ENCODE measurements around the gene CD2.

CD2 gene

GRCh38 chr1:116805398-116805797 is 51.2 kb downstream of the CD2 start:
- TF ChIP-seq, protein P1, sequence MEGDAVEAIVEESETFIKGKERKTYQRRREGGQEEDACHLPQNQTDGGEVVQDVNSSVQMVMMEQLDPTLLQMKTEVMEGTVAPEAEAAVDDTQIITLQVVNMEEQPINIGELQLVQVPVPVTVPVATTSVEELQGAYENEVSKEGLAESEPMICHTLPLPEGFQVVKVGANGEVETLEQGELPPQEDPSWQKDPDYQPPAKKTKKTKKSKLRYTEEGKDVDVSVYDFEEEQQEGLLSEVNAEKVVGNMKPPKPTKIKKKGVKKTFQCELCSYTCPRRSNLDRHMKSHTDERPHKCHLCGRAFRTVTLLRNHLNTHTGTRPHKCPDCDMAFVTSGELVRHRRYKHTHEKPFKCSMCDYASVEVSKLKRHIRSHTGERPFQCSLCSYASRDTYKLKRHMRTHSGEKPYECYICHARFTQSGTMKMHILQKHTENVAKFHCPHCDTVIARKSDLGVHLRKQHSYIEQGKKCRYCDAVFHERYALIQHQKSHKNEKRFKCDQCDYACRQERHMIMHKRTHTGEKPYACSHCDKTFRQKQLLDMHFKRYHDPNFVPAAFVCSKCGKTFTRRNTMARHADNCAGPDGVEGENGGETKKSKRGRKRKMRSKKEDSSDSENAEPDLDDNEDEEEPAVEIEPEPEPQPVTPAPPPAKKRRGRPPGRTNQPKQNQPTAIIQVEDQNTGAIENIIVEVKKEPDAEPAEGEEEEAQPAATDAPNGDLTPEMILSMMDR (conservative IDR thresholded peaks at IDR 0.05; ENCODE audit: control insufficient read depth, insufficient read depth, low read depth, low read length), result no peak
- no peak for DNase-seq (ENCODE audit: low read depth)
- no peak overlapping the region for H3K4me3 ChIP-seq (ENCODE audit: control insufficient read depth, low read depth, low read length)

DNA sequence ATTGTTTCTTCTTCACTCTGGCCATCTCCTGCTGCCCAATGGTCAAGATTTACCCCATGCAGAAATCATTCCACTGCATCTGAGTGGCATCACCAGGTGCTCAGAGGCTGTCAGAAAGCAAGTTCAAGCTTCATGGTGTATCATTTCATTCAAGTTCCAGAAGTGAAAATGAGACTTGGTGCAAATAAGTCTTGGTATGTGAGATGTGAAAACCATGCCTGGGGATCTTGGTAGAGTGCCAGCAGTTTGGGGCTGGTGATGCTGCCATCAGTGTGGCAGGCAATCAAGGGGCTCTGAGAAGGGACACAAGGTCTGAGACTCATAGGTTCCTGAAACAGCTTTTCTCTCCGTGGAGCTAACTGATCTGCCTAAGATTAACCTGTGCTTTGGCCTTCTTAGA is 52.0 kb downstream of the CD2 start:
- DNase-seq (ENCODE audit: low read depth), result no peak
- no peak overlapping the region for H3K4me3 ChIP-seq (ENCODE audit: control insufficient read depth, low read depth, low read length)
- TF ChIP-seq, protein P1 (conservative IDR thresholded peaks at IDR 0.05; ENCODE audit: control insufficient read depth, insufficient read depth, low read depth, low read length), result no peak

GRCh38 chr1:116806671-116807070 is 52.4 kb downstream of the CD2 start:
- H3K4me3 ChIP-seq (ENCODE audit: control insufficient read depth, low read depth, low read length), result no peak overlapping the region
- TF ChIP-seq, protein P1 (conservative IDR thresholded peaks at IDR 0.05; ENCODE audit: control insufficient read depth, insufficient read depth, low read depth, low read length), result no peak
- DNase-seq (ENCODE audit: low read depth), result no peak

- DNase-seq (ENCODE audit: low read depth), result no peak
- TF ChIP-seq, protein P1 (conservative IDR thresholded peaks at IDR 0.05; ENCODE audit: control insufficient read depth, insufficient read depth, low read depth, low read length), result no peak
- no peak overlapping the region for H3K4me3 ChIP-seq (ENCODE audit: control insufficient read depth, low read depth, low read length)
These were observed 53.4 kb downstream of the CD2 start for GRCh38 chr1:116807394-116808199.

DNA sequence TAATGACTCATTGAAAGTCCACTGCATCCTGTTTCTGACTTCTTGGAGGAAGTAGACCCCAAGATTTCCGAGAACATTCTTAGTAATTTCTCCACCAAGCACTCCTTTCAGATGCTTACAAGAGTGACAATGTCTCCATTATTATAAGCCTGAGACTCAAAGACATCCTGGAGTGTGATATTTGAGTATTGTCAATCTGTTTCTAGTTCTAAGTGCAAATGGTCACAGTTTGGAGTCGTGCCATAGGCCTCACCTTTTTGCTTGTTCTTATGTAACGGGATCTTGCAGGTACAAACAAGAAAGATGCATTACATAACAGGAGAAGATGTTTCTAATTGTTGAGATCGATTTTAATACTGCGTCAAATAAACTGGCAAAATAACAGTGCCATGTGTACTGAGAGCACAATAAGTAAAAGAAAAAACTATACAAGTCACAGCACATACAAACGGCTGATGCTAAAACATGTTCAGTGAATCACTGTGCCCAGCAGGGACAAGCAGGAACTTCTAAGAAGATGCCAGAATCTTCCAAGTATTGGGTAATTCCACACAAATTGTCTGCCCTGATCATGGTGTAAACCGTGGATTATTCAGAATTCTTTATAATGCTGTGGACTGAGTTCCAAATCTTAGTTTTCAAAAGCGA is 54.1 kb downstream of the CD2 start:
- TF ChIP-seq, protein P1 (conservative IDR thresholded peaks at IDR 0.05; ENCODE audit: control insufficient read depth, insufficient read depth, low read depth, low read length), result no peak
- DNase-seq (ENCODE audit: low read depth), result no peak
- no peak overlapping the region for H3K4me3 ChIP-seq (ENCODE audit: control insufficient read depth, low read depth, low read length)

DNA sequence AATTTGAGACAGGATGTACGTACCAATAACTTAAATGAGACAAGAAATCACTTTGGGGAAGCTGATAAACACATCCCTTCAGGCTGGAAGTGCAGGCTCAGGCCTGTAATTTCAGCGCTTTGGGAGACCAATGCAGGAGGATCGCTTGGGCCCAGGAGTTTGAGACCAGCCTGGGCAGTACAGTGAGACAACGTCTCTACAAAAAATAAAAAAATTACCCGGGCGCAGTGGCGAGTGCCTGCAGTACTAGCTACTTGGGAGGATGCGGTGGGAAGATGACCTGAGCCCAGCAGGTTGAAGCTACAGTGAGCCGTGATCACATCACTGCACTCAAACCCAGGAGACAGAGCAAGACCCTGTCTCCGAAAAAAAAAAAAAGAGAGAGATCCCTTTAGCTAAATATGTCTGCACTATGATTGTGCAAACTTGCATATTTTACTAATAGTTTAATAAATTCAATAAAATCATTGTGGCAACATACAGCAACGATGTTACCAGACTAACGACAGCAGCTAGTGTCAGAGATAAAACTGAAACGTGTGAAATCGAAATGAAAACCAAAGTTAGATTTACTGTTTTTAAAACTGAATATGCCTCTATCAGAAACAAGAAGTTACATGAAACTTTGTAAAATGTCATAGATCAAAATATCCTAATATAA is 54.7 kb downstream of the CD2 start:
- TF ChIP-seq, protein P1 (conservative IDR thresholded peaks at IDR 0.05; ENCODE audit: control insufficient read depth, insufficient read depth, low read depth, low read length), result no peak
- no peak for DNase-seq (ENCODE audit: low read depth)
- no peak overlapping the region for H3K4me3 ChIP-seq (ENCODE audit: control insufficient read depth, low read depth, low read length)
